HepG2 (cell line): Measurements from ENCODE around the gene CC2D1A.
"Not testable (repeated sequence)": the region's sequence is repeated elsewhere in the genome, so short reads cannot be mapped to it uniquely, and the experiment has no call there.

Experiments
- ATF3 ChIP-seq: sonication (generic); formaldehyde crosslinking; IDR thresholded peaks from 2 replicates; pipeline ENCODE4 v1.4.0; 2020; ENCODE audit warnings: missing genetic modification reagents
- EP300 ChIP-seq, 3 experiments: sonication (generic) in 1 of 3; formaldehyde crosslinking in 1 of 3; IDR thresholded peaks; 2 replicates each; pipeline versions ENCODE4 v1.5.1 to v1.6.1; 2011 to 2020; ENCODE audit warnings: low read depth in 2 of 3, low read length in 2 of 3, borderline replicate concordance in 1 of 3, improper control_type of control experiment in 1 of 3, mild to moderate bottlenecking in 1 of 3, missing genetic modification reagents in 1 of 3, moderate library complexity in 1 of 3
- EZH2 ChIP-seq: conservative IDR thresholded peaks from 2 replicates; pipeline ENCODE4 v1.6.1; 2012; ENCODE audit warnings: mild to moderate bottlenecking, low read depth, low read length, moderate library complexity
- FOXK2 ChIP-seq: fragments of 450-650 bp; IDR thresholded peaks from 2 replicates; pipeline ENCODE4 v1.6.1; 2016
- HDAC6 ChIP-seq: fragments of 200-600 bp; sonication (generic); IDR thresholded peaks from 2 replicates; pipeline ENCODE4 v1.7.0; 2017; ENCODE audit warnings: mild to moderate bottlenecking, antibody characterized with exemption, low read length, low read depth
- MTA1 ChIP-seq: sonication (generic); formaldehyde crosslinking; IDR thresholded peaks from 2 replicates; pipeline ENCODE4 v1.4.0; 2020; ENCODE audit warnings: missing genetic modification reagents, mild to moderate bottlenecking, borderline replicate concordance
- MYC ChIP-seq: sonication (generic); formaldehyde crosslinking; IDR thresholded peaks from 2 replicates; pipeline ENCODE4 v1.9.0; 2021; ENCODE audit warnings: missing genetic modification reagents, borderline replicate concordance
- POLR2A ChIP-seq, 2 experiments: IDR thresholded peaks; 2 replicates each; pipeline ENCODE4 v1.6.1; 2011; ENCODE audit warnings: low read depth in 2 of 2, low read length in 2 of 2, mild to moderate bottlenecking in 1 of 2, moderate library complexity in 1 of 2; ENCODE audit not compliant: insufficient read depth in 1 of 2
- YY1 ChIP-seq: IDR thresholded peaks from 2 replicates; pipeline ENCODE4 v1.6.1; 2011; ENCODE audit warnings: low read length, low read depth, moderate library complexity, mild to moderate bottlenecking; ENCODE audit not compliant: insufficient read depth, insufficient replicate concordance
- ZNF20 ChIP-seq: sonication (generic); formaldehyde crosslinking; IDR thresholded peaks from 2 replicates; pipeline ENCODE4 v1.4.0; 2020; ENCODE audit warnings: mild to moderate bottlenecking, moderate library complexity, missing genetic modification reagents
- ZNF550 ChIP-seq: sonication (generic); formaldehyde crosslinking; IDR thresholded peaks from 2 replicates; pipeline ENCODE4 v1.4.0; 2020; ENCODE audit warnings: mild to moderate bottlenecking, missing genetic modification reagents, borderline replicate concordance
- ZNF674 ChIP-seq: sonication (generic); formaldehyde crosslinking; IDR thresholded peaks from 2 replicates; pipeline ENCODE4 v1.5.0; 2020; ENCODE audit warnings: low read depth, mild to moderate bottlenecking, missing genetic modification reagents

GRCh38 chr19:13967206-13967605 lies 61.2 kb downstream of the CC2D1A start:
- TF ChIP-seq ZNF550; ZNF674 (CRISPR knock-in tag); ZNF20; POLR2A (IDR thresholded peaks at IDR 0.05; ENCODE audit: insufficient read depth in 1 of 2, low read depth in 2 of 2, low read length in 2 of 2); YY1; HDAC6; MYC; EP300 (IDR thresholded peaks at IDR 0.05; ENCODE audit: low read depth in 2 of 2, low read length in 2 of 2); EP300 (CRISPR knock-in tag; IDR thresholded peaks at IDR 0.05; ENCODE audit: borderline replicate concordance); MTA1; EZH2; FOXK2; ATF3 (CRISPR knock-in tag): not testable (repeated sequence)
